GM08714 (cell line): ENCODE data around the gene TTLL5.

ENCODE experiments used
- H3K4me3 ChIP-seq: fragments of 200-500 bp; sonication (Bioruptor generic); 2 replicates; pipeline ENCODE4 v1.5.1; 2014; ENCODE audit warnings: mild to moderate bottlenecking, low read length, inconsistent platforms
- ZNF274 ChIP-seq: IDR thresholded peaks from 2 replicates; pipeline ENCODE4 v1.6.1; 2012; ENCODE audit warnings: mild to moderate bottlenecking, low read depth, low read length

TTLL5 gene

DNA sequence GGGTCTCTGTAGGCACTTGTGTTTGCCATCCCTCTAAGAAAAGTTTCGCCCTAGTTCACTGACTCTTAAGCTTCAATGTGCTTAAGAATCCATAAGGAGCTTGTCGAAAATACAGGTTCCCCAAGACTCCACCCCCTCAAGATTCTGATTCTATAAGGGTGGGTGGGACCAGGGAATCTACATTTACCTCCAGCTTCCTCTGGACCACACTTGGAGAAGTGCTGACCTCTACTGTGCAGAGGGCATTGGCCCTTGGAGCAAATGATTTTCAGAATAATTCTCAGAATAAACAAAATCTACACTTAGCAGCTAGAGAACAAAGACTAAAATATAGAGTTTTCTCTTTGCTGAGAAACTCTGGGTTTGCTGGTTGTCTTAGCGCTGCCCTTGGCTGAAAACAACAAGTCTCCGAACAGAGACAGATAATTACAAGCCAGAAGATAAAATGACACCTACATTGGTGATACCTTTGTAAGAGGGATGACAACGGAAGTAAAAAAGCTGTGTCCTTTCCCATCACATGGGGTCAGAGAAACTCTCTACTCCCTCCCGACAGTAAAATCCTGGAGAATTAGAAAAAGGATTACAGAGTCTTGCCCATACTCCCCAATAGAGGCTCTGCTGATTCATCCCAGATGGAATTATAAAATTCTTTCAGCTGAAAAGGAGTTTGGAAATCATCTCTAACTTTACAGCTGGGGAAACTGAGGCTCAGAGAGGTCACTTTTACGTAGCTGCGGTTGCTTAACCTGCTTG is 316.0 kb downstream of the TTLL5 start:
- no peak for TF ChIP-seq ZNF274
- H3K4me3 ChIP-seq = no peak overlapping the region

- no peak for TF ChIP-seq ZNF274
- no peak overlapping the region for H3K4me3 ChIP-seq
These were observed 316.5 kb downstream of the TTLL5 start for GRCh38 chr14:75977582-75977943.

GRCh38 chr14:75978249-75978731 is 317.2 kb downstream of the TTLL5 start:
- H3K4me3 ChIP-seq = no peak overlapping the region
- no peak for TF ChIP-seq ZNF274

DNA sequence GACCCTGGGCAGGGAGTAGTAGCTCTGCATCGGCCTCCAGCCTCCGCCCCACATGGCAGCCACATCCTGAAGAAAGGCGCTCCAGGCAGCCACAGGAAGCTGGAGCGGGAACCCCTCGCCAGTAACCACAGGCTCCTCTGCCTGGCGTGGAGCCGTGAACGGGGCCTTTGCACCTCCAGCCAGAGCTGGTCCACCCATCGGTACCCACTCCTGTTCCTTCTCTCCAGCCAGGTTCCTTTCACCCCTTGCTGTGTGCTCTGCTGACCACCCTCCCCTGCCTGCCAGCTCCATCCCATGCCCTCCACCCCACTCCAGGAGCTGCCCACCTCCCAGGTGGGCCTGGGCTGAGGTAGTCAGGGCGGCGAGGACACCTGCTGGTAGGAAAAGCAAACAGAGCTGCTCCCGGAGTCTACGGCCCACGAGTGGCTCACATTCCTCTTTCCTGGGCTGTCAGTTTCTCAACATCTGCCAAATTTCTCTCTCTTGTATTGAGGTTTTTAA is 318.1 kb downstream of the TTLL5 start:
- no peak overlapping the region for H3K4me3 ChIP-seq
- no peak for TF ChIP-seq ZNF274

- H3K4me3 ChIP-seq = no peak overlapping the region
- TF ChIP-seq ZNF274 = no peak
These were observed 318.9 kb downstream of the TTLL5 start for GRCh38 chr14:75979648-75980565.

DNA sequence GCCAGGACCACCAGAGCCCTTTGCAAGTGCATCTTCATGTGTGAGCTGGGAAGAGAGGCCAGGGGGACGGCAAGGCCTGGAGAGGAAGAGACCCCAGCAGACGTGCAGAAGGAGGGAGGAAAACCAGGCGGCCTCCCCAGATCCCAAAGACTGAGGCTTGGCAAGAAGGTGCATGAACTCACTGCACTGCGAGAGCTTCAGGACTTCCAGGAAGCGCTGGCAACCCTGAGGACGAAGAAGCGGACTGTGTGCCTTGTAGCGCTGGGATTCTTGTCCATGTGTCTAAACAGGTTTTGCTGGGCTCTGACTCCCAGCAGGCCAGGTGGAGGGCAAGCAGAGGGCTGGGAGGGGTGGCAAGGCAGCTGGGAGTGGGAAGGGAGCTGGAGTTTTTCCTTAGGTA is 319.8 kb downstream of the TTLL5 start:
- H3K4me3 ChIP-seq = no peak overlapping the region
- TF ChIP-seq ZNF274 = no peak

DNA sequence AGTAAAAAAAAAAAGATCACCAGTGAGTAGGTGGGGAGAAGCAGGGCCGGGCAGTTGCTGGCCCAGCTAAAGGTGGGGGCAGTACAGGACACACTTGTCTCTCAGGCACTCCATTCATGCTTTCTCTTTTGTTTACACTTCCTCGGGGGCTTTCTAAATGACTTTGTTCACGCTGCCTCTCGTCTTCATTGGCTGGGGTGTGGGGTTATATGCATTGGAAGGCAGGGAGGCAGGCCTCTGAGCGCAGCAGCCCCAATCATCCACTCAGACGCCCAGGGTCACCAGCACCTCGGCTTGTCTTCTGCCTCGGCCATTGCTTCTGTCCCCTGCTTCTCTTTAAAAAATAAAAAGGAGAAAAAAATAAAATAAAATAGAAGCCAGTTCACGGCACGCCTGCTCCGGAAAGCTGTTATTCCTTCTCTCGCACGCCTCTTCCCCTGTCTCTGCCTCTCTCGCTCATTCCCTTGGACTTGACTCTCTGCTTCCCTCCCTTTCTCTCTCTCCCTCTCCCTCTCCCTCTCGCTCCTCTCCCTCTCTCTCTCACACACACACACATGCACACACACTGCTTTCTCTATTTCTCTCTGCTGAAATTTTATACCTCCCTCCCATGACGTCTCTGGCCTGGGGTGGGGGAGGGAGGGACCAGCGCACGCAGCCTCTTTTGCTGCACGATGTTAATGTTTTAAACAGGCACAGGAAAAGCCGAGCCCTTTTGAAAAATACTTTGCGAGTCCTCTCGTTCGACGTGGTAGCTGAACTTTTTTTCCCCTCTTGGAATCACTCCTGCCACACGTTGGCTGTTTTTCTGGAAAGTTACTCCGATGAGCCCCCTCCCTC is 320.6 kb downstream of the TTLL5 start, which contains the start of gene TGFB3:
Gene TGFB3, minus strand, starts transcription at position 570 of the 840 bp plus-strand sequence. CDS start 1,102 bp downstream, outside the sequence.
- H3K4me3 ChIP-seq = peak within 1 kb of the TSS; percentile 82; the same call in 1 of the 2 replicates
- TF ChIP-seq ZNF274 = no peak

DNA sequence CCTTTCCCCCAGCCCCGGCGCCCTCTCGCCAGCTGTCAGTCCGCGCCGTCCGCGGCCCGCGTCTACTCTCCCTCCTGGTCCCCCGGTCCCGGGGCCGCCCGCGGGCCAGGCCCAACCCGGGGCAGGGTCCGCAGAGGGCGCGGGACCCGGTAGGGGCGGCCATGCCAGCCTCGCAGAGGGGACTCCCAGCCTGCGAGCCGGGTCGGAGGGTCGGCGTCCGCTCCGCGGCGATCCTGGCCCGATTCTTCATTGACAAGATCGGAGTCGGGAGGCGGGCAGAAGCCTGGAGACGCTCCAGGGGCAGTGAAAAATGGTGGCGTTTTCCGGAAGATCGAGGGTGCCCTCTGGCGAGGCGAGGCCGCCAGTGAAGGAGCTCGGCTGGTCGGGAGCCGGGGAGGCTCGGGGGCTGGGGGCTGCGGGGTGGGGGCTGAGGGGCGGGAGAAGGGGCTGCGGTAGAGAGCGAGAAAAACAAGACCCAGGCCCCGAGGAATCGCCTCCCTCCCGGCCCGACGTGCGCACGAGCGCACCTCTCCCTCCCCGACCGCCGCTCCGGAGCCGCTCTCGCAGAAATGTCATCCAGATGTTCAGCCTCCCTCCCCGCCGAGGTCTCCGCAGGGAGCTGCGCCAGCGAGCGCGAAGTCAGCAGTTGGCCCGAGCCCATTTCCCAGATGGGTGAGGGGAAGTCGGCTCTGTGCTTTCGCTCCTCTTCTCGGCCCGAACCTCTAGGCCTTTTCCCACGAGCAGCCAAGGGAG is 321.4 kb downstream of the TTLL5 start:
- TF ChIP-seq ZNF274 = no peak
- H3K4me3 ChIP-seq = peak overlapping the region; percentile 82; the same call in 1 of the 2 replicates

GRCh38 chr14:75983019-75983358 is 321.9 kb downstream of the TTLL5 start:
- peak overlapping the region; percentile 3; the same call in 1 of the 2 replicates for H3K4me3 ChIP-seq
- no peak for TF ChIP-seq ZNF274

DNA sequence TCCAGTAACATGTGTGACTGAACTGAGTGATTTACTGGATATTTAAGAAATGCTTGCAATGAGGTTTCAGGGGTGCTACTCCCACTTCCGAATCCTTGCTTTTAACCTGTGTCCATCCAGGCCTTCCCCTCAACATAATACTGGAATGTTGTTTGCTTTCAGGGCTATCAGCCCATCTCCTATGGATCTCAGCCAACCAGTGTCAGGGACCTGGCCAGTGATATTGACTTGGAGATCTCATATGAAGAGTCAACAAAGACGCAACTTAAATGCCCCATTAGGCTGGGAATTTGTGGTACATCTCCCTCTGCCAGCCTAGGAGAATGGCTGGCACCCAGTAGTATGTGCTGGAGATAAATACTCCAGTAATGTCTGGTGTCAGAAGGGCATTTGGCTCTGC is 323.6 kb downstream of the TTLL5 start:
- no peak overlapping the region for H3K4me3 ChIP-seq
- no peak for TF ChIP-seq ZNF274

DNA sequence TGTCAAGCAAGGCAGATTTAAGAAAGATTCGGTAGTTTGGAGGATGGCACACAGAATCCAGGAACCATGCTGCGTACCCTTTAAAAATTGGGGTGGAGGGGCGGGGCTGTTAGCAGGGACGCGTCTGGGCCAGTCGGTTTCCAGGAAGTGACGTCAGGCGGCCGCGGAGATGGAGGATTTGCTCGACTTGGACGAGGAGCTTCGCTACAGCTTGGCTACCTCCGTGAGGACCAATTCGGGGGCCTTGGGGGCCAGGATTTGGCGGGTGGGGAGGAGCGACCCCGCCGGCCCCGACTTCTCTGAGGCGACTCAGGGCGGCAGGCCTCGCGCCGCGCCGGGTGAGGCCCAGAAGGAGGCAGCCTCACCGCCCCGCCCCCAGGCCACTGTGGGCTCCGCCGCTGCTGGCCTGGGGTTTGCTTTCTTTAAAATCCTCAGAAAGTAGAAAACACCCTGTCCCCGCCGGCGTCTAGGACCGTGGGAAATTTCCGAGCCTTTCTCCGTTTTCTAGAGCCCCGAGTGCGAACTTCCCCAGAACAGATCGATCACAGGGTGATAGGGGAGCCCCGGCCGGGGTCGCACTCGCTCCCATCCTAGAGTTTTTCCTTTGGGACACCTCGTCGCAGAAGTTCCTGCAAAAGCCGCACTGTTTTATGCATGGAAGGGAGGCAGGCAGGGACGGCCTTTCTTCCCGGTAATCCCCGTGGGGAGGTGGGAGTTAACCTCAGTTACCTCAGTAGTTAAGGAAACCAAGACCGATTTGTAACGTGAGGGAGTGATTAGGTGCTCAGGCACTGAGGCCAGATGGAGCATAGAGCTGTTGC is 324.8 kb downstream of the TTLL5 start, which contains the start of gene IFT43:
Gene IFT43, plus strand, starts transcription at position 146 of the 821 bp plus-strand sequence. Its CDS starts 24 bp downstream, at position 170.
- peak within 1 kb of the TSS; percentile 79 for H3K4me3 ChIP-seq
- no peak for TF ChIP-seq ZNF274

DNA sequence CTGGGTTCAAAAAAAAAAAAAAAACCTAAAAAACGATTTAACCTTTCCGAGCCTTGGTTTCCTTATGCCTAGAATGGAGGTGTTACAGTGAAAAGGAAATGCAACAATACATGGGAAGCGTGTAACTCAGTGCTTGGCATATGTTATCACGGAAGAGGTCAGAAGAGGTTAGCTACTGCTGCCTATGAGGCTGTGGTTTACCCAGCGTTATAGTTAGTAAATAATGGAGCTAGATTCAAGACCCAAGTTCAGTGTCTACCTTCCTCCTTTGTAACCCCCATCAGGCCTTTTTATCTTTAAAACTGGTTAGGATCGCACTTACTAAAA is 325.4 kb downstream of the TTLL5 start:
- H3K4me3 ChIP-seq = peak overlapping the region; percentile 79
- TF ChIP-seq ZNF274 = no peak
